Natural killer cell (primary cell): ENCODE results near the gene PRSS38. TPM values are rescaled to one million over a fixed set of nuclear protein-coding genes. Genes with fewer than 3 reads are reported as not detected.

Experiments
- ATAC-seq, 3 donors: fragments of 150-1000 bp in 2 of 3; fragments of 200-7000 bp in 1 of 3; cut with Tn5 transposase; 1 replicate in 1 of 3; 2 replicates in 2 of 3; pipeline ENCODE4 v1.10.0; 2021; ENCODE audit warnings: mild to moderate bottlenecking in 2 of 3, moderate library complexity in 2 of 3
- DNase-seq, 2 donors: peaks; one replicate each; pipeline versions ENCODE4 v3.0.0 to v3.0.0-alpha.2; 2013 to 2021; ENCODE audit warnings: mixed read lengths in 1 of 2
- H3K27ac ChIP-seq: one replicate; pipeline ENCODE4 v1.5.1; 2013; ENCODE audit warnings: mild to moderate bottlenecking, low read length
- H3K27me3 ChIP-seq: one replicate; pipeline ENCODE4 v1.6.1; 2013; ENCODE audit warnings: low read length; ENCODE audit not compliant: control insufficient read depth, insufficient read depth
- H3K36me3 ChIP-seq: one replicate; pipeline ENCODE4 v1.6.1; 2013; ENCODE audit warnings: low read length; ENCODE audit not compliant: control insufficient read depth, insufficient read depth
- H3K4me1 ChIP-seq: one replicate; pipeline ENCODE4 v1.6.1; 2013; ENCODE audit warnings: low read length; ENCODE audit not compliant: control insufficient read depth, insufficient read depth
- H3K4me3 ChIP-seq: one replicate; pipeline ENCODE4 v1.5.1; 2013; ENCODE audit warnings: low read length
- H3K9me3 ChIP-seq: one replicate; pipeline ENCODE4 v1.6.1; 2013; ENCODE audit warnings: low read length; ENCODE audit not compliant: control insufficient read depth, insufficient read depth
- H3K27ac Mint-ChIP-seq, 2 donors: one replicate each; pipeline ENCODE4 v1.8.0; 2022; ENCODE audit warnings: mild to moderate bottlenecking in 2 of 2, mixed read lengths in 2 of 2, moderate library complexity in 1 of 2
- H3K27me3 Mint-ChIP-seq, 2 donors: one replicate each; pipeline ENCODE4 v1.8.0; 2022; ENCODE audit warnings: low read depth in 2 of 2, mixed read lengths in 2 of 2
- H3K36me3 Mint-ChIP-seq: one replicate; pipeline ENCODE4 v1.8.0; 2022; ENCODE audit warnings: mixed read lengths
- H3K4me1 Mint-ChIP-seq, 2 donors: one replicate each; pipeline ENCODE4 v1.8.0; 2022; ENCODE audit warnings: mixed read lengths in 2 of 2
- H3K4me3 Mint-ChIP-seq: one replicate; pipeline ENCODE4 v1.8.0; 2022; ENCODE audit warnings: mild to moderate bottlenecking, moderate library complexity, mixed read lengths
- H3K9me3 Mint-ChIP-seq, 2 donors: one replicate each; pipeline ENCODE4 v1.8.0; 2022; ENCODE audit warnings: mixed read lengths in 2 of 2
- CTCF ChIP-seq: fragments of 200-600 bp; IDR thresholded peaks from one replicate; pipeline ENCODE4 v1.8.0; 2022; ENCODE audit warnings: antibody characterized with exemption
- WGBS: methylation state at CpG from one replicate; pipeline ENCODE4 v1.1.7; 2013; ENCODE audit warnings: missing lambda C conversion rate; ENCODE audit not compliant: insufficient coverage; 5-methylcytosine and 5-hydroxymethylcytosine counted together
- intact Hi-C: fragments of 100-400 bp; cut with micrococcal nuclease; formaldehyde crosslinking; loops from one replicate; pipeline ENCODE4 v1.14.2; 2022
- total RNA-seq, 4 donors: library from RNA; stranded (reverse); fragments of 120-200 nt in 1 of 4; gene quantifications; one replicate each; pipeline versions ENCODE4 v1.2.3 to v1.2.4, GENCODE V29; 2013 to 2022

Gene PRSS38
- total RNA-seq, 3 donors from 2014 or later (not counting 1 experiment from before 2014, with no cell fraction given) = not detected

- Mint-ChIP-seq H3K4me1 (peaks cover 46 to 48% of the 10 kb centered on the region in 2 donors), H3K36me3 (no peaks in the 10 kb centered on the region), H3K9me3 (no peaks in the 10 kb centered on the region), H3K4me3 (peak overlapping the region; percentile 78), H3K27ac (peak overlapping the region in 1 of 2 donors; percentile 60), H3K27me3 (peaks cover 0 to 4% of the 10 kb centered on the region in 2 donors)
- ATAC-seq (peak; percentile 54 to 70 (median 63)), DNase-seq (peak in 1 of 2 donors; percentile 42)
- Histone ChIP-seq H3K9me3 (no peaks in the 10 kb centered on the region), H3K36me3 (peaks cover 5% of the 10 kb centered on the region), H3K4me3 (no peak overlapping the region), H3K27me3 (peaks cover 2% of the 10 kb centered on the region), H3K4me1 (peaks cover 39% of the 10 kb centered on the region), H3K27ac (no peak overlapping the region)
- intact Hi-C loops = no loop called here
- WGBS = 60% methylated on average over 7 of the region's 7 CpGs
- no peak for TF ChIP-seq CTCF
These were observed 39.1 kb upstream of the PRSS38 start for GRCh38 chr1:227776331-227776771.

- Histone ChIP-seq H3K36me3 (peaks cover 6% of the 10 kb centered on the region), H3K9me3 (no peaks in the 10 kb centered on the region), H3K27me3 (no peaks in the 10 kb centered on the region), H3K27ac (no peak overlapping the region), H3K4me1 (peaks cover 39% of the 10 kb centered on the region), H3K4me3 (no peak overlapping the region)
- Mint-ChIP-seq H3K27me3 (peaks cover 0 to 4% of the 10 kb centered on the region in 2 donors), H3K4me3 (no peak overlapping the region), H3K36me3 (no peaks in the 10 kb centered on the region), H3K4me1 (peaks cover 46 to 48% of the 10 kb centered on the region in 2 donors), H3K9me3 (no peaks in the 10 kb centered on the region), H3K27ac (no peak overlapping the region)
- TF ChIP-seq CTCF = no peak
- intact Hi-C loops = no loop called here
- no peak for ATAC-seq
- DNase-seq = no peak
- 88% methylated on average over 10 of the region's 11 CpGs for WGBS
These were observed 38.3 kb upstream of the PRSS38 start for GRCh38 chr1:227777156-227777555.

- H3K9me3 Mint-ChIP-seq = no peaks in the 10 kb centered on the region
- Histone ChIP-seq H3K4me3 (no peak overlapping the region), H3K27me3 (no peaks in the 10 kb centered on the region), H3K9me3 (no peaks in the 10 kb centered on the region), H3K27ac (no peak overlapping the region), H3K4me1 (peaks cover 39% of the 10 kb centered on the region), H3K36me3 (peaks cover 7% of the 10 kb centered on the region)
- H3K27ac Mint-ChIP-seq = no peak overlapping the region
- TF ChIP-seq CTCF = no peak
- ATAC-seq = no peak
- no peaks in the 10 kb centered on the region for H3K27me3 Mint-ChIP-seq
- no peak for DNase-seq
- peaks cover 43 to 46% of the 10 kb centered on the region in 2 donors for H3K4me1 Mint-ChIP-seq
- H3K4me3 Mint-ChIP-seq = no peak overlapping the region
- 97% methylated on average over 4 of the region's 4 CpGs for WGBS
- no peaks in the 10 kb centered on the region for H3K36me3 Mint-ChIP-seq
- intact Hi-C loops = no loop called here
These were observed 37.8 kb upstream of the PRSS38 start for GRCh38 chr1:227777646-227778045.

- 94% methylated on average over 8 of the region's 8 CpGs for WGBS
- TF ChIP-seq CTCF = no peak
- no peak for DNase-seq
These were observed 37.0 kb upstream of the PRSS38 start for GRCh38 chr1:227778401-227778947.

More at GRCh38 chr1:227778401-227778947, 37.0 kb upstream of the PRSS38 start:
- no peak overlapping the region for H3K4me3 ChIP-seq
- Mint-ChIP-seq H3K9me3 (no peaks in the 10 kb centered on the region), H3K4me1 (peaks cover 42 to 45% of the 10 kb centered on the region in 2 donors), H3K4me3 (no peak overlapping the region), H3K27ac (no peak overlapping the region), H3K27me3 (no peaks in the 10 kb centered on the region), H3K36me3 (no peaks in the 10 kb centered on the region)
- H3K9me3 ChIP-seq = no peaks in the 10 kb centered on the region
- H3K36me3 ChIP-seq = peaks cover 7% of the 10 kb centered on the region
- no peak for ATAC-seq
- H3K4me1 ChIP-seq = peaks cover 36% of the 10 kb centered on the region
- no peaks in the 10 kb centered on the region for H3K27me3 ChIP-seq
- intact Hi-C loops = no loop called here
- H3K27ac ChIP-seq = no peak overlapping the region
